Natural killer cell treated with Interleukin-12 subunit alpha and Interleukin-12 subunit beta and Interleukin-15 and Interleukin-18, amount 100 ng/mL, for 72 hours (primary cell): ENCODE data around the gene BNIPL. TPM values are rescaled to one million over a fixed set of nuclear protein-coding genes. Genes with fewer than 3 reads are reported as not detected.

ENCODE experiments used
- ATAC-seq, 2 donors: fragments of 150-1000 bp; cut with Tn5 transposase in 1 of 2; sonication (Bioruptor Pico), chemical (Tn5 transposase) in 1 of 2; 2 replicates each; pipeline ENCODE4 v1.10.0; 2021
- DNase-seq: peaks from one replicate; pipeline ENCODE4 v3.0.0; 2022; ENCODE audit warnings: low spot score
- H3K27ac Mint-ChIP-seq, 2 donors: 1 replicate in 1 of 2; 2 replicates in 1 of 2; pipeline ENCODE4 v1.8.0; 2022; ENCODE audit warnings: mixed read lengths in 2 of 2, mild to moderate bottlenecking in 1 of 2, moderate library complexity in 1 of 2
- H3K27me3 Mint-ChIP-seq, 2 donors: 1 replicate in 1 of 2; 2 replicates in 1 of 2; pipeline ENCODE4 v1.8.0; 2022; ENCODE audit warnings: mixed read lengths in 2 of 2
- H3K36me3 Mint-ChIP-seq: one replicate; pipeline ENCODE4 v1.8.0; 2022; ENCODE audit warnings: mixed read lengths
- H3K4me1 Mint-ChIP-seq, 2 donors: 1 replicate in 1 of 2; 2 replicates in 1 of 2; pipeline ENCODE4 v1.8.0; 2022; ENCODE audit warnings: low read depth in 2 of 2, mixed read lengths in 2 of 2, mild to moderate bottlenecking in 1 of 2
- H3K4me3 Mint-ChIP-seq: one replicate; pipeline ENCODE4 v1.8.0; 2022; ENCODE audit warnings: mixed read lengths
- H3K9me3 Mint-ChIP-seq: 2 replicates; pipeline ENCODE4 v1.8.0; 2022; ENCODE audit warnings: mixed read lengths
- total RNA-seq, 2 donors: library from RNA; stranded (reverse); gene quantifications; one replicate each; pipeline ENCODE4 v1.2.3, GENCODE V29; 2022

BNIPL gene
- total RNA-seq, 2 donors from 2014 or later = 1.4 to 3.8 TPM

GRCh38 chr1:151026460-151026859, 9.9 kb upstream of the BNIPL start:
- Mint-ChIP-seq H3K4me3 (no peak overlapping the region), H3K27me3 (no peaks in the 10 kb centered on the region), H3K36me3 (peaks cover 17% of the 10 kb centered on the region), H3K9me3 (no peaks in the 10 kb centered on the region), H3K4me1 (peaks cover 5% of the 10 kb centered on the region in 2 donors), H3K27ac (no peak overlapping the region)
- ATAC-seq = no peak
- DNase-seq = no peak

DNA sequence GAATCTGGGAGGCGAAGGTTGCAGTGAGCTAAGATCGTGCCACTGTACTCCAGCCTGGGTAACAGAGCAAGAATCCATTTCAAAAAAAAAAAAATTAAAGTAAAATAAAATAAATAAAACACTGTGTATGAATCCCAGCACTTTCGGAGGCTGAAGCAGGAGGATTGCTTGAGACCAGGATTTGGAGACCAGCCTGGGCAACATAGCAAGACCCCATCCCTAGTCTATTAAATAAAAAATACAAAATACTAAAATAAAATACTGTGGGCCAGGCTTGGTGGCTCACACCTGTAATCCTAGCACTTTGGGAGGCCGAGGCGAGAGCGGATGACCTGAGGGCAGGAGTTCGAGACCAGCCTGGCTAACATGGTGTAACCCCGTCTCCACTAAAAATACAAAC, 4.2 kb upstream of the BNIPL start:
- H3K4me1 Mint-ChIP-seq = peaks cover 0 to 2% of the 10 kb centered on the region in 2 donors
- DNase-seq = no peak
- H3K27me3 Mint-ChIP-seq = no peaks in the 10 kb centered on the region
- ATAC-seq = no peak
- H3K4me3 Mint-ChIP-seq = no peak overlapping the region
- no peak overlapping the region for H3K27ac Mint-ChIP-seq
- no peaks in the 10 kb centered on the region for H3K9me3 Mint-ChIP-seq
- peaks cover 26% of the 10 kb centered on the region for H3K36me3 Mint-ChIP-seq

- Mint-ChIP-seq H3K4me3 (no peak overlapping the region), H3K27ac (no peak overlapping the region), H3K4me1 (peaks cover 0 to 2% of the 10 kb centered on the region in 2 donors), H3K36me3 (peaks cover 28% of the 10 kb centered on the region), H3K27me3 (no peaks in the 10 kb centered on the region), H3K9me3 (no peaks in the 10 kb centered on the region)
- no peak for ATAC-seq
- DNase-seq = no peak
Observed at GRCh38 chr1:151035167-151035566, 1.2 kb upstream of the BNIPL start.

- Mint-ChIP-seq H3K27ac (peak overlapping the region in 1 of 2 donors; percentile 58), H3K27me3 (no peaks in the 10 kb centered on the region), H3K4me1 (peaks cover 0 to 2% of the 10 kb centered on the region in 2 donors), H3K9me3 (no peaks in the 10 kb centered on the region), H3K36me3 (peaks cover 17% of the 10 kb centered on the region), H3K4me3 (no peak overlapping the region)
- DNase-seq (no peak), ATAC-seq (no peak)
Observed at GRCh38 chr1:151037032-151037431, 646 bp downstream of the BNIPL start.

DNA sequence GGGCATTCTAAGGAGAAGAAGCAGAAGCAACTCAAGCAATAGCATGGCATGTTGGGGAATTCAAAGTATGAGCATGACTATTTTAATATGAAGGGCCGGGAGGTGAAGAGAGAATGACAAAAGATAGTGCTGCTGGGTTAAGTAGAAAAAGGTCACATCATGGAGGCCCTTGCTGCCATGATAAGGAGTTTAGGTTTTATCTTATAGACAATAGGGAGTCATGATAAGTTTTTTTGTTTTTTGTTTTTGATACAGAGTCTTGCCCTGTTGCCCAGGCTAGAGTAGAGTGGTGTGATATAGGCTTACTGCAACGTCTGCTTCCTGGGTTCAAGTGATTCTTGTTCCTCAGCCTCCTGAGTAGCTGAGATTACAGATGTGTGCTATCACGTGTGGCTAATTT, 3.1 kb downstream of the BNIPL start:
- no peaks in the 10 kb centered on the region for H3K27me3 Mint-ChIP-seq
- H3K4me1 Mint-ChIP-seq = peaks cover 0 to 2% of the 10 kb centered on the region in 2 donors
- H3K9me3 Mint-ChIP-seq = no peaks in the 10 kb centered on the region
- no peak for DNase-seq
- no peak for ATAC-seq
- peaks cover 13% of the 10 kb centered on the region for H3K36me3 Mint-ChIP-seq
- no peak overlapping the region for H3K4me3 Mint-ChIP-seq
- H3K27ac Mint-ChIP-seq = no peak overlapping the region

- Mint-ChIP-seq H3K27ac (peak overlapping the region in 1 of 2 donors; percentile 10), H3K4me1 (peaks cover 16 to 17% of the 10 kb centered on the region in 2 donors), H3K36me3 (peaks cover 6% of the 10 kb centered on the region), H3K4me3 (no peak overlapping the region), H3K27me3 (no peaks in the 10 kb centered on the region), H3K9me3 (no peaks in the 10 kb centered on the region)
- DNase-seq (no peak), ATAC-seq (no peak)
Observed at GRCh38 chr1:151043163-151043562, 6.8 kb downstream of the BNIPL start.

- Mint-ChIP-seq H3K9me3 (no peaks in the 10 kb centered on the region), H3K27me3 (no peaks in the 10 kb centered on the region), H3K36me3 (peaks cover 9% of the 10 kb centered on the region), H3K4me1 (peaks cover 36 to 42% of the 10 kb centered on the region in 2 donors), H3K27ac (peak within 1 kb of the TSS; percentile 89 to 94), H3K4me3 (peak within 1 kb of the TSS; percentile 90)
- peak; percentile 80 for DNase-seq
- peak; percentile 82 to 87 for ATAC-seq
Observed at GRCh38 chr1:151047591-151047924, 11.2 kb downstream of the BNIPL start, which contains the start of gene C1orf56. C1orf56 (plus strand) TSS chr1:151047751; CDS start chr1:151047848, 97 bp downstream.

DNA sequence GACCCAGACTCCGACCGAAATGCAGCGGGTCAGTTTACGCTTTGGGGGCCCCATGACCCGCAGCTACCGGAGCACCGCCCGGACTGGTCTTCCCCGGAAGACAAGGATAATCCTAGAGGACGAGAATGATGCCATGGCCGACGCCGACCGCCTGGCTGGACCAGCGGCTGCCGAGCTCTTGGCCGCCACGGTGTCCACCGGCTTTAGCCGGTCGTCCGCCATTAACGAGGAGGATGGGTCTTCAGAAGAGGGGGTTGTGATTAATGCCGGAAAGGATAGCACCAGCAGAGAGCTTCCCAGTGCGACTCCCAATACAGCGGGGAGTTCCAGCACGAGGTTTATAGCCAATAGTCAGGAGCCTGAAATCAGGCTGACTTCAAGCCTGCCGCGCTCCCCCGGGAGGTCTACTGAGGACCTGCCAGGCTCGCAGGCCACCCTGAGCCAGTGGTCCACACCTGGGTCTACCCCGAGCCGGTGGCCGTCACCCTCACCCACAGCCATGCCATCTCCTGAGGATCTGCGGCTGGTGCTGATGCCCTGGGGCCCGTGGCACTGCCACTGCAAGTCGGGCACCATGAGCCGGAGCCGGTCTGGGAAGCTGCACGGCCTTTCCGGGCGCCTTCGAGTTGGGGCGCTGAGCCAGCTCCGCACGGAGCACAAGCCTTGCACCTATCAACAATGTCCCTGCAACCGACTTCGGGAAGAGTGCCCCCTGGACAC, 11.7 kb downstream of the BNIPL start:
- ATAC-seq = peak; percentile 82 to 86
- DNase-seq = peak; percentile 69
- Mint-ChIP-seq H3K9me3 (no peaks in the 10 kb centered on the region), H3K4me3 (peak overlapping the region; percentile 90), H3K4me1 (peaks cover 37 to 44% of the 10 kb centered on the region in 2 donors), H3K36me3 (peaks cover 9% of the 10 kb centered on the region), H3K27me3 (no peaks in the 10 kb centered on the region), H3K27ac (peak overlapping the region; percentile 89 to 94)

DNA sequence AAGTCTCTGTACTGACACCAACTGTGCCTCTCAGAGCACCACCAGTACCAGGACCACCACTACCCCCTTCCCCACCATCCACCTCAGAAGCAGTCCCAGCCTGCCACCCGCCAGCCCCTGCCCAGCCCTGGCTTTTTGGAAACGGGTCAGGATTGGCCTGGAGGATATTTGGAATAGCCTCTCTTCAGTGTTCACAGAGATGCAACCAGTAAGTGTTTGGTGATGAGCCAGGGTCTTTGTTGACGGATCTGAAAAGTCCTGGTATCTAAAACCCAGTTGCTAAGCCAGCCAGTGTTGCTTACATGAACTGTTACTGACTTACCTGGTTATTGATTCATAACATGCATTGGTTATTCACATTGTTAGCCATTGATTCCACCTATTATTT, 12.3 kb downstream of the BNIPL start:
- H3K4me1 Mint-ChIP-seq = peaks cover 37 to 46% of the 10 kb centered on the region in 2 donors
- peaks cover 9% of the 10 kb centered on the region for H3K36me3 Mint-ChIP-seq
- H3K27ac Mint-ChIP-seq = peak overlapping the region; percentile 89 to 94
- no peaks in the 10 kb centered on the region for H3K9me3 Mint-ChIP-seq
- peak overlapping the region; percentile 90 for H3K4me3 Mint-ChIP-seq
- ATAC-seq = no peak
- no peaks in the 10 kb centered on the region for H3K27me3 Mint-ChIP-seq
- DNase-seq = no peak

DNA sequence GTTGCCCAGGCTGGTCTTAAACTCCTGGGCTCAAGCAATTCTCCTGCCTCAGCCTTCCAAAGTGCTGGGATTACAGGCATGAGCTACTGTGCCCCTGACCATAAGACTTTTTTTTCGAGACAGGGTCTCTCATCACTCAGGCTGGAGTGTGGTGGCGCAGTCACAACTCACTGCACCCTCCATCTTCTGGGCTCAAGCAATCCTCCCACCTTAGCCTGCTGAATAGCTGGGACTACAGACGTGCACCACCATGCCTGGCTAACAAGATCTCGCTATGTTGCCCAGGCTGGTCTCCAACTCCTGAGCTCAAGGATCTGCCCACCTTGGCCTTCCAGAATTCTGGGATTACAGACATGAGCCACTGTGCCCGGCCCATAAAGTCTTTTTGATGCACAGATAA, 13.1 kb downstream of the BNIPL start:
- no peak for DNase-seq
- no peak for ATAC-seq
- peaks cover 45 to 52% of the 10 kb centered on the region in 2 donors for H3K4me1 Mint-ChIP-seq
- peak overlapping the region; percentile 26 to 94 for H3K27ac Mint-ChIP-seq
- H3K4me3 Mint-ChIP-seq = no peak overlapping the region
- peaks cover 13% of the 10 kb centered on the region for H3K36me3 Mint-ChIP-seq
- H3K27me3 Mint-ChIP-seq = no peaks in the 10 kb centered on the region
- H3K9me3 Mint-ChIP-seq = no peaks in the 10 kb centered on the region

GRCh38 chr1:151050051-151050688, 13.8 kb downstream of the BNIPL start:
- no peaks in the 10 kb centered on the region for H3K27me3 Mint-ChIP-seq
- peaks cover 20% of the 10 kb centered on the region for H3K36me3 Mint-ChIP-seq
- H3K9me3 Mint-ChIP-seq = no peaks in the 10 kb centered on the region
- H3K4me1 Mint-ChIP-seq = peaks cover 52 to 58% of the 10 kb centered on the region in 2 donors
- H3K27ac Mint-ChIP-seq = peak overlapping the region; percentile 26 to 94
- DNase-seq (no peak), ATAC-seq (no peak)
- no peak overlapping the region for H3K4me3 Mint-ChIP-seq

DNA sequence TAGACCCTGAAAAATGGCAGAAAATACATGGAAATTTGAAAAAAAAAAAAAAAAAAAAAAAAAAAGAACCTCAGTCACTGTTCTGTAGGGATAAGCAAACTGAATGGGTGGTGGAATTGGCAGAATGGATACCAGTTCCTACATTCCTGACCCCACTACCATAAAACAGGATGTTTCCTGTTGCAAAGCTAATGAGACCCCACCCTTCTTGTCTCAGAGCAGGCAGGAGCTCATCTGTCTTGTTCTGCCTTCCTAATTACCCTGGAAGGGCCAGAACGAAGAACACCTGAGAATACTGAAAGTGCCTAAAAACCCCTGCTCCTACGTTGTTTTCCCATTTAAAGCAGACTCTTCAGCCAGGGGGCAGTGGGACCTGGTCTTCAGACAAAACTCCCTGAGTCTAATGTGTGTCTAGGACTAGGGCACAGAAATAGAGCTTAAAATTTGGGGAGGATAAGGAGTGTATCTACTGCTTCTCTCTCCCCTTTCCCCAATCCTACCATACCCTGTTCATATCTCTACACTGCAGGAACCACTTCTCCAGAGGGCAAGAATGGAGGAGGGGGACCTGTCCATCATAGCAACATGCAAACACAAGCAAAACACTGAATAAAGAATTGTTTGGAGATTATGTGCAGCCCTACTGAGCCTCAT, 15.1 kb downstream of the BNIPL start:
- peak overlapping the region; percentile 26 to 77 for H3K27ac Mint-ChIP-seq
- H3K27me3 Mint-ChIP-seq = no peaks in the 10 kb centered on the region
- H3K36me3 Mint-ChIP-seq = peaks cover 25% of the 10 kb centered on the region
- H3K9me3 Mint-ChIP-seq = no peaks in the 10 kb centered on the region
- no peak overlapping the region for H3K4me3 Mint-ChIP-seq
- DNase-seq (no peak), ATAC-seq (no peak)
- peaks cover 60 to 64% of the 10 kb centered on the region in 2 donors for H3K4me1 Mint-ChIP-seq

DNA sequence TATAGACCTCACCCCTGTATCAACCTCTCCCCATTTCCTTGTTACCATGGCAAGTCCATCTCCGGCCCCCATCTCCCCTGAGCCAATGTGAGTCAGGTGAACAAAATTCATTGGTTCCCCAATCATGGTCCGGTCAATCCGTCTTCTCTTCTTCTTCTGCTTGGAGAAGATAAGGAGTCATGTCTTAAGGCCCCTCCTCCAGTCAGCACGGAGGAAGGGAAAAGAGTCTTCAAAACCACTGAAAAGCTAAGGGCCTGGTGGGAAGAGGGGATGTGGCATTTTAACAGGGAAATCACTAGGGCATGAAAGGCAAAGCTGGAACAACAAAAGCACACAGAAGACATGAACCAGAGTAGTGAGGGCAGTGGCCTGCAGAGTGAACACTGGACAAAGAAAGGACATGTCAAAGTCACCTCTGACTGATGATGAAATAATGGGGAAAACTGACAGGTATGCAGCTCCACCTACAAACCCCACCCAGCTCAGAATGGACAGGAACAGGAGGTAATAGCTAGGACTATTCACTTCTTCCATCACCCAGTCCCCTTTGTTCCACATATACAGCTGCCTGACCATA, 18.7 kb downstream of the BNIPL start:
- Mint-ChIP-seq H3K4me1 (peaks cover 60 to 65% of the 10 kb centered on the region in 2 donors), H3K36me3 (peaks cover 51% of the 10 kb centered on the region), H3K4me3 (peak overlapping the region; percentile 94), H3K27ac (peak overlapping the region; percentile 97 to 99), H3K9me3 (no peaks in the 10 kb centered on the region), H3K27me3 (no peaks in the 10 kb centered on the region)
- ATAC-seq (no peak), DNase-seq (no peak)

GRCh38 chr1:151055581-151055980, 19.2 kb downstream of the BNIPL start:
- Mint-ChIP-seq H3K4me3 (peak overlapping the region; percentile 94), H3K27me3 (no peaks in the 10 kb centered on the region), H3K9me3 (no peaks in the 10 kb centered on the region), H3K27ac (peak overlapping the region; percentile 97 to 99), H3K4me1 (peaks cover 62 to 70% of the 10 kb centered on the region in 2 donors), H3K36me3 (peaks cover 51% of the 10 kb centered on the region)
- DNase-seq = no peak
- ATAC-seq = no peak
